Measurements from ENCODE around the gene TLK1. TPM values are rescaled to one million over a fixed set of nuclear protein-coding genes. Genes with fewer than 3 reads are reported as not detected.

Gene TLK1
- total and polyA plus RNA-seq, 2 experiments from 2014 or later: 41.2 to 45.0 TPM

DNA sequence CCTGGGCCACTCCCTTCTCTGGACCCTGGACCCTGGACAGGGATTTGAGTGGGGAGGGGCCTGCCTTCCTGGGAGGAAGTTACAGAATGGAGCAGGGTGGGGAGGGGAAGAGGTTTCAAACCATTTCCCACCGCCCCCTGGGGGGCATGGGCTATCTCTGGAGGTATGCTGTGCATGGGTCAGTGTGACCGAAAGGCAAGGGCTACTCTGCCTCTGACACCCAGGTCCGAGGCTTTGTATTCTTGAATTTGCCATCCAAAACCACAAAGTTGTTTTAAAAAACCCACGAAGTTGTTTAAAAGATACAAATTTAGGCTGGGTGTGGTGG, 184.8 kb downstream of the TLK1 start:
- peaks cover 23% of the 10 kb centered on the region for H3K4me1 ChIP-seq (ENCODE audit: insufficient read depth)
- no peak overlapping the region for H3K4me3 ChIP-seq
- Mint-ChIP-seq H3K27ac (no peak overlapping the region), H3K27me3 (ENCODE audit: insufficient read depth, low read depth, poor library complexity) (peaks cover 6% of the 10 kb centered on the region), H3K36me3 (ENCODE audit: low read depth) (no peaks in the 10 kb centered on the region; the same call in 2 of the 3 replicates), H3K4me1 (peaks cover 33% of the 10 kb centered on the region), H3K9me3 (no peaks in the 10 kb centered on the region), H3K4me3 (no peak overlapping the region)
- no peaks in the 10 kb centered on the region for H3K36me3 ChIP-seq (ENCODE audit: insufficient read depth)
- H2AFZ ChIP-seq: no peak overlapping the region
- H3K9me2 ChIP-seq (ENCODE audit: insufficient read depth): no peaks in the 10 kb centered on the region
- H4K20me1 ChIP-seq (replicated peaks; ENCODE audit: insufficient read depth): no peaks in the 10 kb centered on the region
- H3K4me2 ChIP-seq: no peak overlapping the region
- H3K27ac ChIP-seq (ENCODE audit: low read depth): no peak overlapping the region
- no peaks in the 10 kb centered on the region for H3K27me3 ChIP-seq (ENCODE audit: insufficient read depth)
- no peak for ATAC-seq
- no peaks in the 10 kb centered on the region for H3K79me2 ChIP-seq (replicated peaks; ENCODE audit: insufficient read depth)
- peaks cover 10% of the 10 kb centered on the region for H3F3A ChIP-seq (replicated peaks; ENCODE audit: low read depth)
- TF ChIP-seq EZH2phosphoT487 (IDR thresholded peaks at IDR 0.05; ENCODE audit: unreplicated experiment): no peak
- TF ChIP-seq CREB1 (CRISPR knock-in tag; IDR thresholded peaks at IDR 0.05; ENCODE audit: low read depth): no peak
- TF ChIP-seq, protein P1, sequence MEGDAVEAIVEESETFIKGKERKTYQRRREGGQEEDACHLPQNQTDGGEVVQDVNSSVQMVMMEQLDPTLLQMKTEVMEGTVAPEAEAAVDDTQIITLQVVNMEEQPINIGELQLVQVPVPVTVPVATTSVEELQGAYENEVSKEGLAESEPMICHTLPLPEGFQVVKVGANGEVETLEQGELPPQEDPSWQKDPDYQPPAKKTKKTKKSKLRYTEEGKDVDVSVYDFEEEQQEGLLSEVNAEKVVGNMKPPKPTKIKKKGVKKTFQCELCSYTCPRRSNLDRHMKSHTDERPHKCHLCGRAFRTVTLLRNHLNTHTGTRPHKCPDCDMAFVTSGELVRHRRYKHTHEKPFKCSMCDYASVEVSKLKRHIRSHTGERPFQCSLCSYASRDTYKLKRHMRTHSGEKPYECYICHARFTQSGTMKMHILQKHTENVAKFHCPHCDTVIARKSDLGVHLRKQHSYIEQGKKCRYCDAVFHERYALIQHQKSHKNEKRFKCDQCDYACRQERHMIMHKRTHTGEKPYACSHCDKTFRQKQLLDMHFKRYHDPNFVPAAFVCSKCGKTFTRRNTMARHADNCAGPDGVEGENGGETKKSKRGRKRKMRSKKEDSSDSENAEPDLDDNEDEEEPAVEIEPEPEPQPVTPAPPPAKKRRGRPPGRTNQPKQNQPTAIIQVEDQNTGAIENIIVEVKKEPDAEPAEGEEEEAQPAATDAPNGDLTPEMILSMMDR (conservative IDR thresholded peaks at IDR 0.05; ENCODE audit: low read depth in 2 of 2): no peak
- no peak for DNase-seq (ENCODE audit: low spot score)

DNA sequence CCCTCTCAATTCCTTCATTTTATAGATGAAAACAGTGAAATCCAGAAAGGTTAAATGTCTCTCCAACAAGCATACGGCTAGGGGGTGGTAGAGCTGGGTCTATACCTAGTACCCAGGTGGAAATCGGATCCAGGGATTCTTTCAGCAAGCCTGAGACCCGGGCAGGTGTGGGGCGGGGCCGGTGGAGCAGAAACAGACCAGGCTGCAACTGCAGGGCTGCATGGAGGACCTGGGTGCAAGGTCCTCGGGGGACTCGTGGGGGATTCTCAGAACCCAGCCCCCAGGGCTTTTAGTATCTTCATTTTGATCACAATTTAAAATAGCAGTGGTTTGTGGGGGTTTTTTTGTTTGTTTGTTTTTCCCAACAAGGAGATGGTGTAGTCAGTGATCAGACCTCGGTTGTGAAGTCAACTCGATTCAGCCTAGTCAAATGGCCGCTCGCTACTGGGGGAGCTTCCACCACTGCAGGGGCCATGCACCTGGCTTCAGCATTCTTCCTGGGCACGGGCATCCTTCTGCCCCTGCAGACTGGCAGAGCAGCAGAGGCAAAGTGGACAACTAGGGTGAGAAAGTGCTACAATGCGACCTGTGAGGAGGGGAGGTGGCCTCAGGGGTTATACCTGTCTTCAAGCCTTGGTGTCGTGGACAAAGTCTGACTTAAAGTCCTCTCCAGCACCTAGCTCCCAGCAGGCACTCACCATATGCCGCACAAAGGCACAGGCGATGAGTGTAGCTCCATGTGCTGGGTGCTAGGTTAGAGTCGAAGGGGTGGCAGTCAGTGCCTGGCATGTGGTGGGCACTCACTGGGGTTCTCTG, 185.4 kb downstream of the TLK1 start:
- Histone ChIP-seq H3K9me2 (ENCODE audit: insufficient read depth) (no peaks in the 10 kb centered on the region), H3K79me2 (replicated peaks; ENCODE audit: insufficient read depth) (no peaks in the 10 kb centered on the region), H3K27ac (ENCODE audit: low read depth) (no peak overlapping the region), H3K4me2 (no peak overlapping the region), H3K4me1 (ENCODE audit: insufficient read depth) (peaks cover 23% of the 10 kb centered on the region), H4K20me1 (replicated peaks; ENCODE audit: insufficient read depth) (no peaks in the 10 kb centered on the region), H2AFZ (peak overlapping the region; percentile 43; the same call in 1 of the 2 replicates), H3F3A (replicated peaks; ENCODE audit: low read depth) (peaks cover 10% of the 10 kb centered on the region), H3K27me3 (ENCODE audit: insufficient read depth) (no peaks in the 10 kb centered on the region), H3K36me3 (ENCODE audit: insufficient read depth) (no peaks in the 10 kb centered on the region), H3K4me3 (no peak overlapping the region)
- no peak overlapping the region for H3K4me3 Mint-ChIP-seq
- ATAC-seq (no peak), DNase-seq (ENCODE audit: low spot score) (no peak)
- H3K27ac Mint-ChIP-seq: no peak overlapping the region
- H3K36me3 Mint-ChIP-seq (ENCODE audit: low read depth): no peaks in the 10 kb centered on the region; the same call in 2 of the 3 replicates
- H3K9me3 Mint-ChIP-seq: no peaks in the 10 kb centered on the region
- peaks cover 31% of the 10 kb centered on the region for H3K4me1 Mint-ChIP-seq
- H3K27me3 Mint-ChIP-seq (ENCODE audit: insufficient read depth, low read depth, poor library complexity): peaks cover 6% of the 10 kb centered on the region
- TF ChIP-seq ZNF114 (CRISPR knock-in tag; IDR thresholded peaks at IDR 0.05): no peak
- TF ChIP-seq, protein P2, sequence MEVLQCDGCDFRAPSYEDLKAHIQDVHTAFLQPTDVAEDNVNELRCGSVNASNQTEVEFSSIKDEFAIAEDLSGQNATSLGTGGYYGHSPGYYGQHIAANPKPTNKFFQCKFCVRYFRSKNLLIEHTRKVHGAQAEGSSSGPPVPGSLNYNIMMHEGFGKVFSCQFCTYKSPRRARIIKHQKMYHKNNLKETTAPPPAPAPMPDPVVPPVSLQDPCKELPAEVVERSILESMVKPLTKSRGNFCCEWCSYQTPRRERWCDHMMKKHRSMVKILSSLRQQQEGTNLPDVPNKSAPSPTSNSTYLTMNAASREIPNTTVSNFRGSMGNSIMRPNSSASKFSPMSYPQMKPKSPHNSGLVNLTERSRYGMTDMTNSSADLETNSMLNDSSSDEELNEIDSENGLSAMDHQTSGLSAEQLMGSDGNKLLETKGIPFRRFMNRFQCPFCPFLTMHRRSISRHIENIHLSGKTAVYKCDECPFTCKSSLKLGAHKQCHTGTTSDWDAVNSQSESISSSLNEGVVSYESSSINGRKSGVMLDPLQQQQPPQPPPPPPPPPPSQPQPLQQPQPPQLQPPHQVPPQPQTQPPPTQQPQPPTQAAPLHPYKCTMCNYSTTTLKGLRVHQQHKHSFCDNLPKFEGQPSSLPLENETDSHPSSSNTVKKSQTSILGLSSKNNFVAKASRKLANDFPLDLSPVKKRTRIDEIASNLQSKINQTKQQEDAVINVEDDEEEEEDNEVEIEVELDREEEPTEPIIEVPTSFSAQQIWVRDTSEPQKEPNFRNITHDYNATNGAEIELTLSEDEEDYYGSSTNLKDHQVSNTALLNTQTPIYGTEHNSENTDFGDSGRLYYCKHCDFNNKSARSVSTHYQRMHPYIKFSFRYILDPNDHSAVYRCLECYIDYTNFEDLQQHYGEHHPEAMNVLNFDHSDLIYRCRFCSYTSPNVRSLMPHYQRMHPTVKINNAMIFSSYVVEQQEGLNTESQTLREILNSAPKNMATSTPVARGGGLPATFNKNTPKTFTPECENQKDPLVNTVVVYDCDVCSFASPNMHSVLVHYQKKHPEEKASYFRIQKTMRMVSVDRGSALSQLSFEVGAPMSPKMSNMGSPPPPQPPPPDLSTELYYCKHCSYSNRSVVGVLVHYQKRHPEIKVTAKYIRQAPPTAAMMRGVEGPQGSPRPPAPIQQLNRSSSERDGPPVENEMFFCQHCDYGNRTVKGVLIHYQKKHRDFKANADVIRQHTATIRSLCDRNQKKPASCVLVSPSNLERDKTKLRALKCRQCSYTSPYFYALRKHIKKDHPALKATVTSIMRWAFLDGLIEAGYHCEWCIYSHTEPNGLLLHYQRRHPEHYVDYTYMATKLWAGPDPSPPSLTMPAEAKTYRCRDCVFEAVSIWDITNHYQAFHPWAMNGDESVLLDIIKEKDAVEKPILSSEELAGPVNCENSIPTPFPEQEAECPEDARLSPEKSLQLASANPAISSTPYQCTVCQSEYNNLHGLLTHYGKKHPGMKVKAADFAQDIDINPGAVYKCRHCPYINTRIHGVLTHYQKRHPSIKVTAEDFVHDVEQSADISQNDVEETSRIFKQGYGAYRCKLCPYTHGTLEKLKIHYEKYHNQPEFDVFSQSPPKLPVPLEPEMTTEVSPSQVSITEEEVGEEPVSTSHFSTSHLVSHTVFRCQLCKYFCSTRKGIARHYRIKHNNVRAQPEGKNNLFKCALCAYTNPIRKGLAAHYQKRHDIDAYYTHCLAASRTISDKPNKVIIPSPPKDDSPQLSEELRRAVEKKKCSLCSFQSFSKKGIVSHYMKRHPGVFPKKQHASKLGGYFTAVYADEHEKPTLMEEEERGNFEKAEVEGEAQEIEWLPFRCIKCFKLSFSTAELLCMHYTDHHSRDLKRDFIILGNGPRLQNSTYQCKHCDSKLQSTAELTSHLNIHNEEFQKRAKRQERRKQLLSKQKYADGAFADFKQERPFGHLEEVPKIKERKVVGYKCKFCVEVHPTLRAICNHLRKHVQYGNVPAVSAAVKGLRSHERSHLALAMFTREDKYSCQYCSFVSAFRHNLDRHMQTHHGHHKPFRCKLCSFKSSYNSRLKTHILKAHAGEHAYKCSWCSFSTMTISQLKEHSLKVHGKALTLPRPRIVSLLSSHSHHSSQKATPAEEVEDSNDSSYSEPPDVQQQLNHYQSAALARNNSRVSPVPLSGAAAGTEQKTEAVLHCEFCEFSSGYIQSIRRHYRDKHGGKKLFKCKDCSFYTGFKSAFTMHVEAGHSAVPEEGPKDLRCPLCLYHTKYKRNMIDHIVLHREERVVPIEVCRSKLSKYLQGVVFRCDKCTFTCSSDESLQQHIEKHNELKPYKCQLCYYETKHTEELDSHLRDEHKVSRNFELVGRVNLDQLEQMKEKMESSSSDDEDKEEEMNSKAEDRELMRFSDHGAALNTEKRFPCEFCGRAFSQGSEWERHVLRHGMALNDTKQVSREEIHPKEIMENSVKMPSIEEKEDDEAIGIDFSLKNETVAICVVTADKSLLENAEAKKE (CRISPR knock-in tag; IDR thresholded peaks at IDR 0.05): no peak
- no peak for TF ChIP-seq STAT1 (IDR thresholded peaks at IDR 0.05; ENCODE audit: unreplicated experiment)
- TF ChIP-seq EZH2 (IDR thresholded peaks at IDR 0.05; ENCODE audit: low read depth, unreplicated experiment): no peak
- TF ChIP-seq, protein P3, sequence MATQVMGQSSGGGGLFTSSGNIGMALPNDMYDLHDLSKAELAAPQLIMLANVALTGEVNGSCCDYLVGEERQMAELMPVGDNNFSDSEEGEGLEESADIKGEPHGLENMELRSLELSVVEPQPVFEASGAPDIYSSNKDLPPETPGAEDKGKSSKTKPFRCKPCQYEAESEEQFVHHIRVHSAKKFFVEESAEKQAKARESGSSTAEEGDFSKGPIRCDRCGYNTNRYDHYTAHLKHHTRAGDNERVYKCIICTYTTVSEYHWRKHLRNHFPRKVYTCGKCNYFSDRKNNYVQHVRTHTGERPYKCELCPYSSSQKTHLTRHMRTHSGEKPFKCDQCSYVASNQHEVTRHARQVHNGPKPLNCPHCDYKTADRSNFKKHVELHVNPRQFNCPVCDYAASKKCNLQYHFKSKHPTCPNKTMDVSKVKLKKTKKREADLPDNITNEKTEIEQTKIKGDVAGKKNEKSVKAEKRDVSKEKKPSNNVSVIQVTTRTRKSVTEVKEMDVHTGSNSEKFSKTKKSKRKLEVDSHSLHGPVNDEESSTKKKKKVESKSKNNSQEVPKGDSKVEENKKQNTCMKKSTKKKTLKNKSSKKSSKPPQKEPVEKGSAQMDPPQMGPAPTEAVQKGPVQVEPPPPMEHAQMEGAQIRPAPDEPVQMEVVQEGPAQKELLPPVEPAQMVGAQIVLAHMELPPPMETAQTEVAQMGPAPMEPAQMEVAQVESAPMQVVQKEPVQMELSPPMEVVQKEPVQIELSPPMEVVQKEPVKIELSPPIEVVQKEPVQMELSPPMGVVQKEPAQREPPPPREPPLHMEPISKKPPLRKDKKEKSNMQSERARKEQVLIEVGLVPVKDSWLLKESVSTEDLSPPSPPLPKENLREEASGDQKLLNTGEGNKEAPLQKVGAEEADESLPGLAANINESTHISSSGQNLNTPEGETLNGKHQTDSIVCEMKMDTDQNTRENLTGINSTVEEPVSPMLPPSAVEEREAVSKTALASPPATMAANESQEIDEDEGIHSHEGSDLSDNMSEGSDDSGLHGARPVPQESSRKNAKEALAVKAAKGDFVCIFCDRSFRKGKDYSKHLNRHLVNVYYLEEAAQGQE (IDR thresholded peaks at IDR 0.05; ENCODE audit: unreplicated experiment): no peak
